ENCODE measurements around the gene FMN2. TPM values are rescaled to one million over a fixed set of nuclear protein-coding genes. Genes with fewer than 3 reads are reported as not detected.

The FMN2 gene
- total RNA-seq, 1 experiment from 2014 or later: 0.59 TPM

GRCh38 chr1:240151136-240151735 is 59.6 kb downstream of the FMN2 start:
- Mint-ChIP-seq H3K36me3 (ENCODE audit: insufficient read depth in 1 of 3, low read depth in 3 of 3) (no peaks in the 10 kb centered on the region), H3K4me3 (no peak overlapping the region), H3K9me3 (no peaks in the 10 kb centered on the region), H3K4me1 (no peaks in the 10 kb centered on the region), H3K27me3 (ENCODE audit: low read depth) (no peaks in the 10 kb centered on the region), H3K27ac (no peak overlapping the region)
- no peaks in the 10 kb centered on the region for H3K23me2 ChIP-seq (ENCODE audit: insufficient read length, low read depth, low read length, poor library complexity, severe bottlenecking)
- no peak overlapping the region for H3K23ac ChIP-seq (ENCODE audit: insufficient read length, low read depth, low read length)
- no peaks in the 10 kb centered on the region for H4K20me1 ChIP-seq (ENCODE audit: control insufficient read depth, insufficient read depth, insufficient read length)
- H3K27me3 ChIP-seq (ENCODE audit: insufficient read depth, low read length): no peaks in the 10 kb centered on the region
- no peak overlapping the region for H3K4ac ChIP-seq (ENCODE audit: low read depth, low read length)
- no peak overlapping the region for H4K5ac ChIP-seq (ENCODE audit: insufficient read length, low read depth, low read length)
- no peak overlapping the region for H2BK120ac ChIP-seq (ENCODE audit: low read depth, low read length, poor library complexity, severe bottlenecking)
- no peak overlapping the region for H3T11ph ChIP-seq (ENCODE audit: low read length)
- H4K91ac ChIP-seq (ENCODE audit: insufficient read length, low read depth, low read length): no peak overlapping the region
- H2AFZ ChIP-seq (ENCODE audit: low read length): no peak overlapping the region
- no peaks in the 10 kb centered on the region; the same call in 1 of the 2 replicates for H3K4me1 ChIP-seq (ENCODE audit: insufficient read depth, low read length)
- no peak overlapping the region for H3K4me2 ChIP-seq (ENCODE audit: insufficient read depth, insufficient read length, low read length)
- no peaks in the 10 kb centered on the region for H3K79me1 ChIP-seq (ENCODE audit: insufficient read depth, low read depth, low read length, poor library complexity, severe bottlenecking)
- no peak overlapping the region for H2BK20ac ChIP-seq (ENCODE audit: low read depth, low read length, poor library complexity, severe bottlenecking)
- no peak overlapping the region for H3K56ac ChIP-seq (ENCODE audit: insufficient read length, low read depth, low read length)
- DNase-seq: no peak
- no CpG with 5 or more reads among the region's 7 CpGs for WGBS (ENCODE audit: extremely low coverage, insufficient read length, low lambda C conversion rate)
- no peak overlapping the region for H3K14ac ChIP-seq (ENCODE audit: insufficient read depth, low read length)
- H3K27ac ChIP-seq (ENCODE audit: insufficient read length, low read depth, low read length): no peak overlapping the region
- H3K9ac ChIP-seq (ENCODE audit: extremely low read depth, insufficient read length, low read length): no peak overlapping the region
- no peak overlapping the region for H2BK5ac ChIP-seq (ENCODE audit: insufficient read length, low read length)
- H2AK5ac ChIP-seq (ENCODE audit: insufficient read length, low read length): no peak overlapping the region
- TF ChIP-seq CTCF (conservative IDR thresholded peaks at IDR 0.05): no peak
- H3K79me2 ChIP-seq (ENCODE audit: insufficient read depth, low read length): no peaks in the 10 kb centered on the region
- H4K8ac ChIP-seq (replicated peaks; ENCODE audit: insufficient read length, low read depth, low read length): no peak overlapping the region
- H3K18ac ChIP-seq (ENCODE audit: insufficient read length, low read depth, low read length): no peak overlapping the region
- no peaks in the 10 kb centered on the region for H3K9me3 ChIP-seq (ENCODE audit: control insufficient read depth, low read depth, low read length)
- H2BK15ac ChIP-seq (ENCODE audit: low read depth, low read length): no peak overlapping the region
- H2BK12ac ChIP-seq (ENCODE audit: insufficient read length, low read depth, low read length): no peak overlapping the region
